Measurements from ENCODE around the gene CHRNA9. TPM values are rescaled to one million over a fixed set of nuclear protein-coding genes. Genes with fewer than 3 reads are reported as not detected.

CHRNA9 gene
- total and polyA plus RNA-seq, 9 donors = 0.13 TPM; not detected in 8

DNA sequence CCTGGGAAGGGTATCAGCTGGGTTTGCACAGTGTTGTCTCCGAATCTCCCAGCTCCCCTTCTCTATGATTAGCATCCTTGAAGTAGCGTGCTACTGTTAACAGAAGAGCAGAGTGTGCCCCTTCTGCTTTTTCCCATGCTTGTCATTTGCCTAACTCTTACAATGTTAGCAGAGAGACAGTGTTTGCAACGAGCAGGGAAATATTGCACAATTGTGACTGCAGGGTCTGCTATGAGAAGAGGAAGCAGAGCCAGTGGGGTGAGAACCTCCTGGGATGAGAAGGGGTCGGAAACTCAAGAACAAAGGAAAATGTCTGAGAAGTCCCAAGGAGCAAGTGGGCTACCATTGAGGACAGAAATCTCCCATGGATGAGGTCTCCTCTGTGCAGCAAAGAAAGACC lies 7.8 kb upstream of the CHRNA9 start:
- intact Hi-C loops (cut with DNase I) = loop anchor here in 2 of 4 donors (10.0 kb wide), 2 partner anchors 173 to 207 kb away; no protein-coding TSS in a partner anchor

DNA sequence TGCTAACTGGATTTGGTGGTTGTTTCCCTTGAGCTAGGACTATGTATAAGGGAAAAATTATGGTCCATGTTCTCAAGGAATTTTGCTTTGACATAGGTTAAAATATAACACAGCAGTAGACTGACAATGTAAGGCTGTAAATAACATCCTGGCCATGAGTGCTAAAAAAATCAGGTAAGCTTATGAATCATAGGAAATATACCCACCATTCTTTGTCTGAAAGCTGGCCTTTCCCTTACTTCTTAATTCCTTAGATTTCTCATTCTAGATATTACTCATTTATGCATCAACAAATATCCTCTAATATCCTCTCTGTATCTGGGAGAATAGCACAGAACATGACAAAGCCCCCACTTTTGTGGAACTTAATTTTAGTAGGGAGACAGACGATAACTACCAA lies 6.8 kb upstream of the CHRNA9 start:
- 78 to 93% (median 81%) methylated on average over 1 of the region's 1 CpG for WGBS, 3 donors
- intact Hi-C loops (cut with DNase I) = loop anchor here in 2 of 4 donors (10.0 kb wide), 2 partner anchors 174 to 206 kb away; no protein-coding TSS in a partner anchor
- no peaks in the 10 kb centered on the region for H3K36me3 ChIP-seq

More for the DNA sequence above, 7.8 kb upstream of the CHRNA9 start:
- Histone ChIP-seq H3K4me1 (ENCODE audit: insufficient read depth) (no peaks in the 10 kb centered on the region), H3K27ac (no peak overlapping the region), H3K36me3 (no peaks in the 10 kb centered on the region), H3K27me3 (no peaks in the 10 kb centered on the region), H3K9me3 (no peaks in the 10 kb centered on the region), H3K4me3 (no peak overlapping the region)
- no peak for DNase-seq
- 73 to 79% (median 77%) methylated on average over 4 of the region's 4 CpGs for WGBS, 3 donors
- TF ChIP-seq, protein P1, sequence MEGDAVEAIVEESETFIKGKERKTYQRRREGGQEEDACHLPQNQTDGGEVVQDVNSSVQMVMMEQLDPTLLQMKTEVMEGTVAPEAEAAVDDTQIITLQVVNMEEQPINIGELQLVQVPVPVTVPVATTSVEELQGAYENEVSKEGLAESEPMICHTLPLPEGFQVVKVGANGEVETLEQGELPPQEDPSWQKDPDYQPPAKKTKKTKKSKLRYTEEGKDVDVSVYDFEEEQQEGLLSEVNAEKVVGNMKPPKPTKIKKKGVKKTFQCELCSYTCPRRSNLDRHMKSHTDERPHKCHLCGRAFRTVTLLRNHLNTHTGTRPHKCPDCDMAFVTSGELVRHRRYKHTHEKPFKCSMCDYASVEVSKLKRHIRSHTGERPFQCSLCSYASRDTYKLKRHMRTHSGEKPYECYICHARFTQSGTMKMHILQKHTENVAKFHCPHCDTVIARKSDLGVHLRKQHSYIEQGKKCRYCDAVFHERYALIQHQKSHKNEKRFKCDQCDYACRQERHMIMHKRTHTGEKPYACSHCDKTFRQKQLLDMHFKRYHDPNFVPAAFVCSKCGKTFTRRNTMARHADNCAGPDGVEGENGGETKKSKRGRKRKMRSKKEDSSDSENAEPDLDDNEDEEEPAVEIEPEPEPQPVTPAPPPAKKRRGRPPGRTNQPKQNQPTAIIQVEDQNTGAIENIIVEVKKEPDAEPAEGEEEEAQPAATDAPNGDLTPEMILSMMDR (IDR thresholded peaks at IDR 0.05) = no peak
- TF ChIP-seq POLR2A (IDR thresholded peaks at IDR 0.05) (no peak), EP300 (IDR thresholded peaks at IDR 0.05) (no peak)

DNA sequence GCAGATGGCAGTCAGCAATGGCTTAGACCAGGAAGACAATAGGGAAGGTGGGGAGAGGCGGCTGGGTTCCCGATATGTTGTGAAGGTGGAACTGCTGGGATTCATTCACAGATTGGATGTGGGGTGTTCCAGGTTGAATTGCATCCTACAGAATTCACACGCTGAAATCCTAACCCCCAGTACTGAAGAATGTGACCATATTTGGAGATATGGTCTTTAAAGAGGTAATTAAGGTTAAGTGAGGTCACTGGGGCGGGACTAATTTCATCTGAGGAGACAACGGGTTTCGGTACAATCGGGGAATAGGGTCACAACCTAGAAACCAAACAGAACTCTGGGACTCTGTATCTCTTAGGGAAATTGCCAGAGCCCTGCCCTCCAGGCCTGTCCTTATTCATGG lies 5.3 kb upstream of the CHRNA9 start:
- no peak for TF ChIP-seq POLR2A (IDR thresholded peaks at IDR 0.05)
- TF ChIP-seq, protein P1 (IDR thresholded peaks at IDR 0.05) = no peak
- no peak for TF ChIP-seq EP300 (IDR thresholded peaks at IDR 0.05)
- WGBS, 3 donors = 90 to 92% (median 90%) methylated on average over 7 of the region's 7 CpGs
- Histone ChIP-seq H3K4me3 (no peak overlapping the region), H3K4me1 (ENCODE audit: insufficient read depth) (no peaks in the 10 kb centered on the region), H3K27me3 (no peaks in the 10 kb centered on the region), H3K36me3 (no peaks in the 10 kb centered on the region), H3K9me3 (no peaks in the 10 kb centered on the region), H3K27ac (no peak overlapping the region)
- DNase-seq = no peak
- intact Hi-C loops (cut with DNase I) = loop anchor here in 2 of 4 donors (10.0 kb wide), 2 partner anchors 175 to 205 kb away; no protein-coding TSS in a partner anchor

More for the DNA sequence above, 6.8 kb upstream of the CHRNA9 start:
- DNase-seq = no peak
- no peaks in the 10 kb centered on the region for H3K4me1 ChIP-seq (ENCODE audit: insufficient read depth)
- H3K27ac ChIP-seq = no peak overlapping the region
- no peak for TF ChIP-seq EP300 (IDR thresholded peaks at IDR 0.05)
- TF ChIP-seq POLR2A (IDR thresholded peaks at IDR 0.05) = no peak
- TF ChIP-seq, protein P1 (IDR thresholded peaks at IDR 0.05) = no peak
- H3K27me3 ChIP-seq = no peaks in the 10 kb centered on the region
- no peak overlapping the region for H3K4me3 ChIP-seq
- H3K9me3 ChIP-seq = no peaks in the 10 kb centered on the region

DNA sequence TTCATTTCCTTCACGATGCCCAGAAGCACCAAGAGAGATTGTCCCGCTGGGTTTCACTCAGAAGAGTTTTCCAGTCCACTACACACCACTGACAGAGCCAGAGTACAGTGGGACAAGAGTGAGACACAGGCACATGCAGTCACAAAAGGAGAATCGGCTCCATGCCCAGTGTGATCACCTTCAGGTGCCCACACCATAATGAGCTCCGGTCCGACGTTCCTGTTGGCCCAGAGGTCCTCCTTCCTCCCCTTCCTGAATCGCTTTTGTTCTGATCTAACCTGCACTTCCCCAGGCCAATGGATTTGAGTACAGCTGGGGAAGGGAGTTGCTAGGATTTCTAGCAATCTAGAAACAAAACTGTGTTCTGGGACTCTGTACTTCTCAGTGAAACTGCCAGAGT lies 4.6 kb upstream of the CHRNA9 start:
- Histone ChIP-seq H3K4me1 (ENCODE audit: insufficient read depth) (no peaks in the 10 kb centered on the region), H3K27ac (no peak overlapping the region), H3K27me3 (no peaks in the 10 kb centered on the region), H3K36me3 (no peaks in the 10 kb centered on the region), H3K9me3 (no peaks in the 10 kb centered on the region), H3K4me3 (no peak overlapping the region)
- intact Hi-C loops (cut with DNase I) = no loop called here
- WGBS, 3 donors = 88 to 91% (median 90%) methylated on average over 7 of the region's 7 CpGs
- no peak for DNase-seq
- TF ChIP-seq, protein P1 (IDR thresholded peaks at IDR 0.05) = no peak

All from ovary (tissue), 9 donors.